DMS 273 (cell line): ENCODE measurements around the gene COPS3.

Source experiments
- DNase-seq: peaks from one replicate; lab custom pipeline; 2025; ENCODE audit not compliant: unreplicated experiment; lab: John Stamatoyannopoulos, UW

Gene COPS3

DNA sequence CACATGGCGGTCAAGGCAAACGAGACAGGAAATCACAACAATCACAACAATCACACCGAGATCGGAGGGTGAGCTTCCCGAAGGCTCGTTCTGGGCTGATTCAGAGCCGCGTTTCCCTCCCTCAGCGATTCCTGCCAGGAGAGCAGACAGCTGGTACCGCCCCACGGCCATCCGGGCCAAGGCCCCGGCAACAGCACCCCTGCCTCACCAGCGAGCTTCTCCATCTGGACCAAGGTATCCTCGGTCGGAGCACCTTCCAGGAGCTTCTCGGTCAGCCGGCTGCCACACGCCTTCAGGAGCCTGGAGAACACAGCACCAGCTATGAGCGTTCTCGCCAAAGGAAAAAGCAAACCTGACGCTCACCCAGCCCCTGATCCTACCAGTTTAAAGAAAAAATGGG is 59.7 kb downstream of the COPS3 start:
- no peak for DNase-seq

DNA sequence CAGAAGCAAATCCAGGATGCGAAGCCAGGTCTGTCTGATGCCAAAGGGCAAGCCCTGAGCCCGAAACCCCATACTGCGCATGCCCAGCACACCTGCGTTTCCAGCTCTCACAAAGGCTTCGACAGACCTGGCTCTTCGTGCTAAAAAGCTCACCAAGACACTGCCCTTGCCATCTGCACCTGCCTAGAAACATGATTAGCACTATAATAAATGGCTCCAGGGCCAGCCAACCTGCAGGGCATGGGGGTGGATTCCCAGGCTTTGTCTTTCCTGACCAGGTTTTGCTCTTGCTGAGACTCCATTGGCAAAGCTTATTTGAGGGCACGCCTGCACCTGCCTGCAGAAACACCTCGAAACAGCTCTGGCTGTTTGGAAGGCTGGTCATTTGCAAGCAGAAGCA is 60.5 kb downstream of the COPS3 start:
- no peak for DNase-seq

DNA sequence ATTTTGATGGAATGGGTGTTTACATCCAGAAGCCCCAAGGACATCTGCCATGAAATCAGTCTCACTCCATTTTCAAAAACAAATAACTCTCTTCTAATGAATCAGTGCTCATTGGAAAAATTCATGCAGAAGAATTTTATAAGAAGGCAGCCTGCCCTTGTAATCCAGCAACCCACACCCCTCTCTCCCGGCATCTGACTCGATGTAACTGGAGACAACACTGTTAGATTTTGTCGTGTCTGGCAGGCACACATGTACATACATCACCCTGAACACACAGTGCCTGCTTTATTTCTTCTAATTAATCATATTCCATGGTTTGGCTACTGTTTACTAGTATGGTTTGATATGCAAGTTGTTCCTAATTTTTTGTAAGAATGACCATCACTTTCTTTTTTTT is 63.1 kb downstream of the COPS3 start:
- no peak for DNase-seq

DNA sequence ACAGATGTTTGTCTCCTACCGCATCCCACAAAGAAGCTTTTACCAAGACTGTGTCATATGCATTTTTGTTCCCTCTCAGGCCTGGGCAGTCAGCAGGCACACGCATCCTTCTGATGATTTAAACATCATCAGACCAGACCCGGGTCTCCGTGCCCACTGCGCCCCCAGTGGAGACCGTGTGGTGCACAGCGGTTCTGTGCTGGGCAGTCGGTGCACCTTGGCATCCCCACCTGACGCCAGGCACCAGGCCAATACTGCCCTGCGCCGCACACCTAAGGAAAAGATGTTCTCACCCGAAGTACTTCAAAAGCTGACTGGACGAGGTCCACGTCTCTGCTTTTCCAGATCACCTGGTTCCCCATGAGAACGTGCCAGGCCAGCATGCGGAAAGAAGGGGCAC is 64.3 kb downstream of the COPS3 start:
- no peak for DNase-seq

DNA sequence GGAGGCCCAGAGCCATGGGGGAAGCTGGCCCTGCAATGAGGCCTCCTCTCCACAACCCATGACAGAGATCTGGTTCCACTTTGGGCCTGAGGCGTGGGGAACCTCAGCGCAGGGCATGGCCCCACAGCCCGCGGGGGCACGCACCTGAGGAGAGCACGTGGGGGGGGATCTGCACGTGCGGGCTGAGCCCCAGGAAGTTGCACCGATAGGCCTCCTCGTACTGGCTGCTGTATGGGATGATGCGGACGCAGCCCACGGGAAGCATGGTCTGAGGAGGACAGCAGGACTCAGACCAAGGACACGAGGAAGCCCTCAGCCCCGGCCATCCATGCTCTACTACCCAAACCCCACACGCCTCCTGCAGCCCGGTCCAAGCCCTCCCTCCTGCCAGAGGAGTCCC is 64.8 kb downstream of the COPS3 start:
- DNase-seq = no peak

DNA sequence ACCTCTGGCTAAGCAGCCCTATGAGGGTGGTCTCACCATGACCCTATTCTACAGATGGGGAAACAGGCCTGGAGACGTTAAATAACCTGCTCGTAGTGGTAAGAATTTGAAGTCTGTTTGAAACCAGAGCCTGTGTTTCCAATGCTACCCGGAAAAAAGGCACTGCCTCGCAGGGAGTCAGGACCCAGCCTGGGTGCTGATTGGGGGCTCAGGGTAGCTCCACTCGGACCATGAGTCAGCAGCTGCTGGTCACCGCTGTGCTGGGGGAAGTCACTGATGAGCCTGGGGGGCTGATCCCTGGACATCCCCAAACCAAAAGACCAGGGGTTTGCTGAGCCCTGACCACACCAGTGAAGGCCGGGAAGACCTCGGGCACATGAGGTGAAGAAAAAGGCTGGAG is 65.5 kb downstream of the COPS3 start:
- no peak for DNase-seq

DNA sequence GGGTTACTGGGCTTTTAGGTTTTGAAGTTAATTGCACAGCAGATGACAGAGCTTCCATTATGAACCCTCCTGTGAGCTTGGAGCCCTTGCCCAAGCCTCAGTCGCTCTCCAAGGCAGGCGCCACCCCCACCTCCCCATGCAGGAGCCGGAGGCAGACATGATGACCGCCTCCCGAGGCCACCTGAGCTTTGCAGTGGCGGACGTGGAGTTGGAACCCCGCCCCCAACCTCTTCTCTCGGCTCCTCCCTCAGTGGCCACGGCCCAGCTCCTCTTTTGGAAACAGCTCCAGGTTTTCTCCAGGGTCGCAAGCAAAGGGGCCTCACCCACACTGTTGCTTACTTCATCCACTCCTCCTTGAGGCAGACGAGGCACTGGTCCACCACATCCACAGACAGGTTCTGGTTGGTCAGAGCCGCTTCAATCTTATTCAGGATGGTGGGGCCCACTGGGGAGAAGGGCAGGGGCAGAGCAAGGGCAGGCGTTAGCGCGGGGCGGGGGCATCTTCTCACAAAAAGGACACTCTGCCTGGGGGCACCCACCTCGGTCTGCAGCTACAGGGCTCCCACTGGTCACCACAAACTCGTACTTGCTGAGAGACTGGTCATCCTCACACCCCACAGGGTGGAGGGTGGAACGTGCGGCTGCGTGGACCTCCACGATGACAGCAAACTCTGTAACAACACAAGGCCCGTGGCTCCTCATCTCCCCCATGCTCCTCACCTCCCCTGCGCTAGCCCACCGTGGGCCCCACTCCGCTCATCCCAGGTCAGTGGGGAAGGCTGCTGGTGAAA is 66.2 kb downstream of the COPS3 start:
- no peak for DNase-seq

DNA sequence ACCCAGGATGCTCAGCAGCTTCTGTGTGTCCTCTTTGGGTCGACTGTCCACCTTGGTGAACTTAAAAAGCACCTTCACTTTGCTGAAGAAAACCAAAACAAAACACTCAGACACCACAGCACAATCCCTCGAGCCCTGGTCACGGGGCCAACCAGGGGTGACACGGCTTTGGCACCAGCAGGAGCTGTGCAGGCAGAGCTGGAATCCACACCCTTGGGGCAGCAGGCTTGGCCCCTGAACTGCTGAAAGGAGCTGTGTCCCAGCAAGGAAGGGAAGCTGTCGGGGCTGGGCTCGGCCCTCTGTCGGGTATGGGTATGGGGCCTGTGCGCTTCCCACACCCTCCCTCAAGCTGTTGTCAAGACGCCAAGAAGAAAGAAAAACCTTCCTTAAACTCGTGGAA is 67.3 kb downstream of the COPS3 start:
- DNase-seq = no peak

DNA sequence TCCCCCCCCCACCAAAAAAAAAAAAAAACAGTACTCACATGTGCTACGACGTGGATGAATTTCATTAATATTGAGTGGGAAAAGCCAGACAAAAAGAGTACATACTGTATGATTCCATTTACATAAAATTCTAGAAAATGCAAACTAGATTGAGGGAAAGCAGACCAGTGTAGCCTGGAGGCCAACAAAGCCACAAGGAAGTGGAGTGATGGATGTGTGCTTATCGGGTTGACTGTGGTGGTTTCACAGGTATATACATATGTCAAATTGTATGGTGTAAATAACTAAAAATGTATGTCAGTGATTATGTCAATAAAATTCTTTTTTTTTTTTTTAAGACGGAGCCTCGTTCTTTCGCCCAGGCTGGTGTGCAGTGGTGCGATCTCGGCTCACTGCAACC is 73.0 kb downstream of the COPS3 start:
- no peak for DNase-seq

DNA sequence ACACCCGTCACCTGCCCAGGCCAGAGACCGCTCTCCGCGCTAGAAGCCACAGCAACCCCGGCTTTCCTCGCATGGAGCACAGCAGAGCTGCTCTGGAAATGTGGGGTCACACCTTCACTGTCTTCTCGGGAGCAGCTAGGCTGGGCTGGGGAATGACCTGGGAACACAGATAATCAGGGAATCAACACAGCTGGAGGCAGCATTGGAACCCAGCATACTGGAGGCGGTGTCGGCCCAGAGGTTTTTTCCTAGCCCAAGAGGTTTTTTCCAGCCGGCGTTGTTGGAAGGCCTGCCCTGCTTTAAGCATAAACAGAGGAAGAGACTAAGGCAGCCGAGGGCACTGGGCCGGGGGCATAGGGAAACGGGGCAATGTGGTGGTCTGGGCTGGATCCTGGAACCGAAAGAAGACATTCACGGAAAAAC is 74.1 kb downstream of the COPS3 start:
- no peak for DNase-seq

DNA sequence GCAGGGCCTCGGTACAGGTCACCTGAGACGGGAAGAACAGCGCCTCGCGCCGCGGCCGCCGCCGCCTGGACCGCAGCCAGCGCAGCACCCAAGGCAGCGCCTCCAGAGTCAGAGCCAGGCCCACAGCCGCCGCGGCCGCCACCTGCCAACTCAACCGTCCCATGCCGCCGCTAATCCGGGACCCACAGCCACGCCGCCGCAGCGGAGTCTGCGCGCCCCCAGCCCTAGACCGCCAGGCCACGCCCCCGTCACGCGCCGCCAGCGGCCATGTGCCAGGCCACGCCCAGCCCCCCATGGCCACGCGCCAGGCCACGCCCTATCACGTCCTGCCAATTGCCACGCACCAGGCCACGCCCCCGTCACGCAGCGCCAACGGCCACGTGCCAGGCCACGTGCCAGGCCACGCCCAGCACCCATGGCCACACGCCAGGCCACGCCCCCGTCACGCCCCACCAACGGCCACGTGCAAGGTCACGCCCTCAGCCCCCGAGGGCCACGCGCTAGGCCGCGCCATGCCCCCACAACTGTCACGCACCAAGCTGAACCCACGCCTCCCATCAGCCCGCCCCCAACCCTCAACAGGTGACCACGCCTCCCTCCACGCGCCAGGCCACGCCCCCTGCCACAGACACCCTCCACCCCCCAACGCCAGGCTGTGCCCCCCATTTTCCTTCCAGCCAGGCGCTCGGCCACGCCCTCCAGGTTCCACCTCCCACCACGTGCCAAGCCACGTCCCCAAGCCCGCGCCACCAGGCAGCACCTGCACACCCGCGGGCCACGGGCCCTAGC is 74.7 kb downstream of the COPS3 start, which contains the start of gene PLD6:
TSS of gene PLD6 (minus strand) at position 210 of the 789 bp plus-strand sequence. CDS start at position 163, 47 bp downstream.
- DNase-seq = peak; percentile 89

DNA sequence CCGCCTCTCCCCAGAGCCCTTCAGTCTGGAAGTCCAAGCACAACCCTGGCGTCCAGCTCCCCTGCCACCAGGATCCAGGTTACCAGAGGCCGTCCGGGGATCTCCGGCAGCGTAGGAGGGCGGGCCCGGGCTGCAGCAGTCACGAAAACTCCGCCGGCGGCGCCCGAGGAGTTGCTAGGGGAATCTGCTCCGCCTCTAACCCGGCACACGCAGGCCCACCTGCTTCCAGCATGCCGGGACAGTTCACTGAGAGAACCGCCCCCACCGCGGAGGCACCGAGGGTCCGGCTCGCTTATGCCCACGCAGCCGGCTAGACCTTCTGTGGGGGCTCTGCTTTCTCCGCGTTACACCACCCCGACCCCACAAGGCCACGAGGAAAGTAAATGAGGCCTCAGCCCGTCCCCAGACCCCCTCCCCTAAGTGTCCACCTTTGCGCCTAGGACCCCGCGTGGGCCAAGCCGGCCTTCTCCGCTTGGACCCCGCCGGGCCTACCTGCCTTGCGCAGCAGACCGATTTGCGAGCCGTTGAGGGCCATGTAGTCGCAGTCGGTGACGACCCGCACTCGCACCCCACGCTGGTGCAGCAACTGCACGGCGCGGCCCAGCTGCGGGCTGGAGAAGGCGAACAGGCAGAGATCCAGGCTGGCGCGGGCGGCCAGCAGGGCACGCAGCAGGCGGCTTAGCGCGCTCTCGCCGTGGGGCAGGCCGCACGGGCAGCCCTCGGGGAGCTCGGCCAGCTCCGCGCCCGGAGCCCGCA is 75.5 kb downstream of the COPS3 start:
- peak; percentile 77 for DNase-seq

DNA sequence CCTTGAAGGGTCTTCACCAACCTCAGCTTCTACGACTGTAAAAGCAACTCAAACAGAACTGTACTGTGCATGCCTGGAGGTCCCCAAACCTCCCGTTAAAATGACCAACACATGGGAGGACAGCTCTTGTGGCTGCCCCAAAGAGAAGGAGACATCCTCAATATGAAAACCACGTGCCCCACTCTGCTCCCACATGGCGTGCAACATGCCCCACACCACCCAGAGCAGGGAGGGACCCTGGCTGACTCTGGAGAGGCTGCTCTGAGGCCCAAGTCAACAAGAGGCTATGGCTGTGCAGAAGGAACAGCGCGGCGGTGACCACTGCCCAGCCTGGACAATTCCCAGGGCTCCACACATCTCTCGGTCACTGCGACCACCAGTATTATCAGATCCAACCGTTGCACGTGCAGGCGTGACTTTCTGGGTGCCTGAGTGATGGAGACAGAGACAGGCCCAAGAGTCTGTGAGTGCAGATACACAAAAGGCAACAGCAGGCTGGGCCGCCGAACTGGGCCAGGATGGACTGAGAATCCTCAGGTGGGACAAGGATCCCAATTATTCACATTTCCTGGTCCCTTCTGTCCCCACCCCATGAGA is 76.3 kb downstream of the COPS3 start:
- no peak for DNase-seq

DNA sequence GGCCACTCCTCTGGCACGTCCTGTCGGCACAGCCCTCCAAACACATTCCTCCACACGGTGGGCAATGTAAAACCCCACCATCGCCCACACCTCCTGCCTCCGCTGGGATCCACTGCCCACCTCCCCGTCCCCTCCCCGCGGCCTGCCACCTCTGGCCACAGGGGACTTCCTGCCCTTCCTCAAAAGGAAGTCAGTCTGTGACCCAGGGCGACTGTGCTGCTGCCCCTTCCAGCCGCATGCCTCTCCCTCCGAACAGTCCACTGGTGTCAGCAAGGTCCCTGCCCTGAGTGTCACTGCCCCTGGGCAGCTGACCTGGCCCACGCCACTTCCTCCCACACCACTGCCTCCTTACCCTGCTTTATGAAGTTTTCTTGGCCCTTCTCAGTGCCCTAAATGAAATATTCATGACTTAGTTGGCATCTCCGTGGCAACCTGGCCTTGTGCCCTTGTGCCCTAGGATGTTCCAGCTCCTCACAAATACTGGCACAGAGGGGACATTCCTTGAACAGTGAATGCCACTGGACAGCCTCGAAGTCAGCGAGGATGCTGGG is 76.9 kb downstream of the COPS3 start:
- DNase-seq = peak; percentile 40

DNA sequence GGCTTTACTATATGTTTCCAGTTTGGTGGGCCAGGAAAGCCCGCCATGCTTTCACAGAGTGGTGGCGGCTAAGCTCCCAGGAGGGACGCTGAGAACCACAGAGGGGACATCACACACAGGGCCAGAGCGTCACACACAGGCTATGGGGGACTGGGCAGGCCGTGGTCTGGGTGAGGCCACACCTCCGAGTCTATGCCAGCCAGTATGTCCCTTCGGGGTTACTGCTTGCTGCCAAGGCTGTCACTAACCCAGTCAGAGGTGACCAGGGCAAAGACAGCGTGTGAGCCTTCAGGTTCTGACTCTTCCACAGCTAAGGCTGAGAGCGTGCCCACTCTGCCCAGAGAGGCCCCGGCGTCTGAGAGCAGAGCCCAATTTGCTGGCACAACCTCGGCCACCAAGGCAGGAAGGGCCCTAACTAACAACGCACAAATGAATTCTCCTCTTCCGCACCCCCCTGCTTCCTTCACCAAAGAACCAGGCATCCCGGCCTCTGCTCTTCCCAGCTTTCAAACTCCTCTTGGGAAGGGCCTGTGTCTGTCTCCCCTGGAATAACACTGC is 77.8 kb downstream of the COPS3 start:
- no peak for DNase-seq

DNA sequence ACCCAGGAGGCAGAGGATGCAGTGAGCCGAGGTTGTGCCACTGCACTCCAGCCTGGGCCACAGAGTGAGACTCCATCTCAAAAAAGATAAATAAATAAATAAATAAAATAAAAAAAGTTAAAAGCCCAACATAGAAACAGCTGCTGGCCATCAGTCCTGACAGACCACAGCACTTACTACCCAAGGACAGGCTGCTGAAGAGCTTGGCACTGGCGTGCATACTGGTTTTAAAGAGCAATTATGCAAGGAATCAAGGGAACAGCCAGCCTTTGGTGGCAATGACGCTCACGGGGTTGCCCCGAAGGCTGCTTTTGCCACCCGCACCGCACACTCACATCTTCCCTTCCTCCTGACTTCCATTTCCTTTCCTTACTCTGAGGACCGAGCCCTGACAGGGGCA is 79.1 kb downstream of the COPS3 start:
- no peak for DNase-seq

DNA sequence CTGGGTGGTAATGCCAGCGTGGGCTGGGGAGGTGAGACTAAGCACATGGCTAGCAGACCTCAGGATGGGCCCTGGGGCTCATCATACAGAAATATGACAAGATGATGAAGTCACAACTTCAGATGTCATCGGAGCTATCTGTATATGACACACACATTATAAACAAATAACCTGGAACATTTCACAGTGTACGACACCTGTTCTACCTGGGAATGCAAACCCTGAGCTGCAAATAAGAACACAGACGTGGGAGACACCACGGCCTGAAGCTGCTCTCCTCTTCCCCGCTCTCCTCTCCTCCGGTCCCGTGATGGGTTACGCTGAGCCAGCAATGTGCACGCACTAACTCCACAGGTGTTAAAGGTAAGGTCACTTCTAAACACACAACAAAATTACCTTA is 79.8 kb downstream of the COPS3 start:
- DNase-seq = no peak

DNA sequence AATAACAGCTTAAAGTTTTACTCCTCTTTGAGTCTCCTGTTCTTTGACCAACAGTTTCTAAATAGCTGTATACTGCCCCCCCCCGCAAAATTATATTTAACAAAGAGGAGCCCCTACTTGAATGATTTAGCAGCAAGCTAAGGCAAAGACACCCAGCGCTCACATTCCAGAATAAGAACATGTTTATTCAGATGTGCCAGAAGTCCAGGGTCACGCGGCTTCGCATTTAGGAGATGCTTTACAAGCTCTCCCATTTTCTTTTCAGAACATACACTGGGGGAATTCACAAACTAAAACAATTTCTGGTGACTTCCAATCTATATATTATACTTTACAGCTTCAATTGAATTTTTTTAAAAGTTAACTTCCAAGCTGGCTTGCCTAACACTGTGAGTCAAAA is 80.2 kb downstream of the COPS3 start:
- DNase-seq = no peak

DNA sequence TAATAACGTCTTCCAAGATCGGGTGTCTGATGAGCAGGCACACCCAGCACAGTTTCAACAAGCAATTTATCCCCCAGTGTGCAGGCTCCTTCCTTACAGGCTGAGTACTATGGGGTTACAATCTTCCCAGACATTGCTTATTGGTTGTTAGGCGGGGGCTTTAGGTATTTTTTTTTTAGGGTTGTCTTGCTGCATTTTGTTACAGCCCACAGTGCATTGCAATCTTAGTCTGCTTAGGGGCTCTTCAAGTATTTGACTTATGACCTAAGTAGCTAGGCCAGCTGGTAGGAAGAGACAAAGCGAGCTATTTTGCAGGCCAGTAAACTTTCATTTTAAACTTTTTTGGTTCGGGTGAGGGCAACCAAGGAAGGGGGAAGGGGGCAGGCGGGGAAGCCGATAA is 80.7 kb downstream of the COPS3 start:
- no peak for DNase-seq

DNA sequence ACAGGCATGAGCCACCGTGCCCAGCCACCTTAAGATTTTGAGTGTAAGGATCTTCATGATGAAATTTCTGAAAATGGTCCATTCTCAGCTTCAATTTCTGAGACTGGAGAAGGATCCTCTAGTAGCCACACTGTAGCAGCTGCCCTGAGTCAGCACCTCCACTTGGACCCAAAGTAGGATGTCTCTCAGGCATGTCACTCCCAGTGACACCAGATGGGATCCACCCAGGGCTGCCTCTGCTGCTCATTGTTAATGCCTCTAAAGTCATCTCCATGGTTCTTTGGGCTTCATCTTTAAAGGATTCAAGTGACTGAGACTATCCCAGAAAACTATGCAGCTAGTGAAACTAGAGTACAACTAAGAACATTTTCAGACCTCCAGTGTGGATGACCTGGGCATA is 82.8 kb downstream of the COPS3 start:
- DNase-seq = no peak

DNA sequence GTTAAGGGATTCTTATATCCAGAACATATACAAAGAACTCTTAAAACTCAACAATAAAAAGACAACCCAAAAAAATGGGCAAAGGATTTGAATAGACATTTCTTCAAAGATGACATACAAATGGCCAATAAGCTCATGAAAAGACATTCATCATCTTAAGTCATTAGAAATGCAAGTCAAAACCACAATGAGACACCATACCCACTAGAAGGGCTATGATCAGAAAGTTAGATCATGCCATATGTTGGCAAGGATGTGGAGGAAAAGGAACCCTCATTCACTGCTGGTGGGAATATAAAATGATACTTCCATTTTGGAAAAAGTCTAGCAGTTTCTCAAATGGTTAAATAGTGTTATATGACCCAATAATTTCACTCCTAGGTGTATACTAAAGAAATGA is 84.3 kb downstream of the COPS3 start:
- DNase-seq = no peak
